Cardiac muscle cell (in vitro differentiated cells and primary cell): ENCODE results near the gene MPPED1. TPM values are rescaled to one million over a fixed set of nuclear protein-coding genes. Genes with fewer than 3 reads are reported as not detected.

Source experiments
- DNase-seq, 2 donors: peaks; one replicate each; pipeline versions ENCODE4 v3.0.0 to v3.0.0-alpha.2; 2010 to 2017; ENCODE audit warnings: low read depth in 1 of 2, low spot score in 1 of 2
- H3K27ac ChIP-seq: fragments of 200-600 bp; sonication (generic); 2 replicates; pipeline ENCODE4 v1.5.1; 2016
- H3K27me3 ChIP-seq: fragments of 200-600 bp; sonication (generic); 2 replicates; pipeline ENCODE4 v1.6.0; 2016; ENCODE audit warnings: control low read depth
- H3K36me3 ChIP-seq: fragments of 200-600 bp; sonication (generic); 2 replicates; pipeline ENCODE4 v1.5.1; 2016; ENCODE audit warnings: control low read depth
- H3K4me1 ChIP-seq: fragments of 200-600 bp; sonication (generic); 2 replicates; pipeline ENCODE4 v1.8.1; 2017; ENCODE audit warnings: low read depth, mild to moderate bottlenecking, mixed run types
- H3K4me3 ChIP-seq: fragments of 200-600 bp; sonication (generic); 2 replicates; pipeline ENCODE4 v1.5.1; 2016; ENCODE audit warnings: mild to moderate bottlenecking
- H3K9me3 ChIP-seq: fragments of 200-600 bp; sonication (generic); 2 replicates; pipeline ENCODE4 v1.5.1; 2017; ENCODE audit warnings: low read depth, mild to moderate bottlenecking, control low read depth
- CTCF ChIP-seq: IDR thresholded peaks from 2 replicates; pipeline ENCODE4 v1.5.1; 2012; ENCODE audit warnings: low read depth, mild to moderate bottlenecking, low read length
- polyA plus RNA-seq: library from polyadenylated mRNA; unstranded; fragments of >200 nt; fragmentation: Nextera tagmentation; extraction: Ambion mirVana; gene quantifications from 2 replicates; pipeline ENCODE4 v1.2.1, GENCODE V29; 2016
- total RNA-seq: library from RNA; depleted of rRNA; stranded (reverse); fragments of >200 nt; gene quantifications from 2 replicates; pipeline ENCODE4 v1.2.3, GENCODE V29; 2016

Gene MPPED1
- total RNA-seq (0.11 and 0.12 TPM in 2 replicates), polyA plus RNA-seq (0.61 TPM in 1 of 2 replicates, not detected in the other)

GRCh38 chr22:43411869-43412807, at the start of gene MPPED1:
Gene MPPED1, plus strand, starts transcription at chr22:43412014. Its CDS starts 12,972 bp downstream, at chr22:43424986.
- H3K9me3 ChIP-seq: no peaks in the 10 kb centered on the region
- H3K4me3 ChIP-seq: peak within 1 kb of the TSS; percentile 26
- H3K36me3 ChIP-seq: no peaks in the 10 kb centered on the region
- peak in 1 of 2 donors; percentile 47 for DNase-seq
- no peaks in the 10 kb centered on the region for H3K4me1 ChIP-seq
- TF ChIP-seq CTCF: no peak
- no peak within 1 kb of the TSS for H3K27ac ChIP-seq
- H3K27me3 ChIP-seq: peaks cover 88% of the 10 kb centered on the region

- DNase-seq: no peak
- Histone ChIP-seq H3K4me3 (no peak overlapping the region), H3K27ac (no peak overlapping the region), H3K36me3 (no peaks in the 10 kb centered on the region), H3K9me3 (no peaks in the 10 kb centered on the region), H3K4me1 (peaks cover 9% of the 10 kb centered on the region), H3K27me3 (no peaks in the 10 kb centered on the region)
- no peak for TF ChIP-seq CTCF
Measured at GRCh38 chr22:43363315-43364168, 48.3 kb upstream of the MPPED1 start.

- no peaks in the 10 kb centered on the region for H3K9me3 ChIP-seq
- DNase-seq: no peak
- no peak overlapping the region for H3K27ac ChIP-seq
- H3K4me1 ChIP-seq: peaks cover 9% of the 10 kb centered on the region
- H3K36me3 ChIP-seq: no peaks in the 10 kb centered on the region
- TF ChIP-seq CTCF: no peak
- H3K27me3 ChIP-seq: no peaks in the 10 kb centered on the region
- no peak overlapping the region for H3K4me3 ChIP-seq
Measured at GRCh38 chr22:43364169-43364435, 47.7 kb upstream of the MPPED1 start.

- Histone ChIP-seq H3K4me3 (no peak overlapping the region), H3K36me3 (no peaks in the 10 kb centered on the region), H3K9me3 (no peaks in the 10 kb centered on the region), H3K27ac (no peak overlapping the region), H3K4me1 (peaks cover 12% of the 10 kb centered on the region), H3K27me3 (no peaks in the 10 kb centered on the region)
- DNase-seq: no peak
- no peak for TF ChIP-seq CTCF
Measured at GRCh38 chr22:43365715-43366440, 45.9 kb upstream of the MPPED1 start.

GRCh38 chr22:43370036-43370435, 41.8 kb upstream of the MPPED1 start:
- H3K9me3 ChIP-seq: no peaks in the 10 kb centered on the region
- no peak for DNase-seq
- no peak for TF ChIP-seq CTCF
- peaks cover 3% of the 10 kb centered on the region for H3K4me1 ChIP-seq
- H3K27ac ChIP-seq: no peak overlapping the region
- no peaks in the 10 kb centered on the region for H3K36me3 ChIP-seq
- no peak overlapping the region for H3K4me3 ChIP-seq
- H3K27me3 ChIP-seq: no peaks in the 10 kb centered on the region
